Bronchial epithelial cell (primary cell): ENCODE results near the gene TTLL9. TPM values are rescaled to one million over a fixed set of nuclear protein-coding genes. Genes with fewer than 3 reads are reported as not detected.

ENCODE experiments used
- DNase-seq: peaks from one replicate; pipeline ENCODE4 v3.0.0-alpha.2; 2010; ENCODE audit warnings: low read depth
- FAIRE-seq: peaks from 2 replicates; lab custom pipeline; 2011; peaks lifted over from hg19 to GRCh38; lab: Jason Lieb, UNC
- H3K27me3 ChIP-seq: 2 replicates; pipeline ENCODE4 v1.5.1; 2011; ENCODE audit warnings: low read length; ENCODE audit not compliant: control insufficient read depth, insufficient read depth
- H3K36me3 ChIP-seq: 2 replicates; pipeline ENCODE4 v1.5.1; 2011; ENCODE audit warnings: low read length; ENCODE audit not compliant: control insufficient read depth, insufficient read depth
- H3K4me3 ChIP-seq: 2 replicates; pipeline ENCODE4 v1.5.1; 2011; ENCODE audit warnings: mild to moderate bottlenecking, low read depth, low read length, control low read depth
- CTCF ChIP-seq: IDR thresholded peaks from 2 replicates; pipeline ENCODE4 v1.5.1; 2011; ENCODE audit warnings: mild to moderate bottlenecking, moderate library complexity, low read length, control low read depth, inconsistent platforms; ENCODE audit not compliant: insufficient read depth, severe bottlenecking
- total RNA-seq: library from RNA; depleted of rRNA; stranded (reverse); fragments of >200 nt; gene quantifications from 2 replicates; pipeline ENCODE4 v1.2.1, GENCODE V29; 2014

The TTLL9 gene
- total RNA-seq, 1 donor from 2014 or later, result not detected

- no peak for TF ChIP-seq CTCF
- DNase-seq, result peak; percentile 31
- FAIRE-seq, result no peak
- Histone ChIP-seq H3K27me3 (peaks cover 6% of the 10 kb centered on the region), H3K36me3 (no peaks in the 10 kb centered on the region), H3K4me3 (no peak overlapping the region)
These were observed 98.1 kb downstream of the TTLL9 start for GRCh38 chr20:31968291-31969126.

- no peaks in the 10 kb centered on the region for H3K36me3 ChIP-seq
- DNase-seq (no peak), FAIRE-seq (no peak)
- peaks cover 6% of the 10 kb centered on the region for H3K27me3 ChIP-seq
- TF ChIP-seq CTCF, result no peak
- H3K4me3 ChIP-seq, result no peak overlapping the region
These were observed 99.6 kb downstream of the TTLL9 start for GRCh38 chr20:31969991-31970390.

GRCh38 chr20:31972471-31973021, 102.1 kb downstream of the TTLL9 start:
- Histone ChIP-seq H3K4me3 (no peak overlapping the region), H3K27me3 (peaks cover 7% of the 10 kb centered on the region), H3K36me3 (no peaks in the 10 kb centered on the region)
- FAIRE-seq (no peak), DNase-seq (no peak)
- TF ChIP-seq CTCF, result no peak

- FAIRE-seq, result no peak
- Histone ChIP-seq H3K4me3 (no peak overlapping the region), H3K27me3 (peaks cover 7% of the 10 kb centered on the region), H3K36me3 (no peaks in the 10 kb centered on the region)
- no peak for DNase-seq
- no peak for TF ChIP-seq CTCF
These were observed 103.9 kb downstream of the TTLL9 start for GRCh38 chr20:31974296-31974695.

- no peak overlapping the region for H3K4me3 ChIP-seq
- FAIRE-seq, result no peak
- no peaks in the 10 kb centered on the region for H3K36me3 ChIP-seq
- no peak for DNase-seq
- H3K27me3 ChIP-seq, result peaks cover 7% of the 10 kb centered on the region
- no peak for TF ChIP-seq CTCF
These were observed 104.6 kb downstream of the TTLL9 start for GRCh38 chr20:31974951-31975487.
